NCI-H1694 (cell line): ENCODE measurements around the gene B4GALT1.

Experiments
- DNase-seq: peaks from one replicate; lab custom pipeline; 2025; lab: John Stamatoyannopoulos, UW

The B4GALT1 gene

GRCh38 chr9:33139421-33140228, 27.5 kb downstream of the B4GALT1 start:
- no peak for DNase-seq

- DNase-seq, result no peak
These were observed 28.4 kb downstream of the B4GALT1 start for GRCh38 chr9:33138768-33139167.

GRCh38 chr9:33137781-33138264, 29.3 kb downstream of the B4GALT1 start:
- no peak for DNase-seq

GRCh38 chr9:33136721-33137670, 30.1 kb downstream of the B4GALT1 start:
- DNase-seq, result no peak

GRCh38 chr9:33135470-33135958, 31.6 kb downstream of the B4GALT1 start:
- no peak for DNase-seq

GRCh38 chr9:33135031-33135461, 32.1 kb downstream of the B4GALT1 start:
- no peak for DNase-seq

GRCh38 chr9:33133186-33133585, 34.0 kb downstream of the B4GALT1 start:
- DNase-seq, result no peak

- DNase-seq, result no peak
These were observed 35.1 kb downstream of the B4GALT1 start for GRCh38 chr9:33131790-33132772.

- DNase-seq, result no peak
These were observed 36.0 kb downstream of the B4GALT1 start for GRCh38 chr9:33130961-33131789.

GRCh38 chr9:33129886-33130881, 37.0 kb downstream of the B4GALT1 start:
- no peak for DNase-seq

- DNase-seq, result no peak
These were observed 37.8 kb downstream of the B4GALT1 start for GRCh38 chr9:33129251-33129885.

- no peak for DNase-seq
These were observed 38.6 kb downstream of the B4GALT1 start for GRCh38 chr9:33128570-33128969.

GRCh38 chr9:33127881-33128280, 39.3 kb downstream of the B4GALT1 start:
- DNase-seq, result no peak

GRCh38 chr9:33125871-33126823, 41.0 kb downstream of the B4GALT1 start:
- no peak for DNase-seq

- DNase-seq, result no peak
These were observed 41.7 kb downstream of the B4GALT1 start for GRCh38 chr9:33125461-33125860.

- no peak for DNase-seq
These were observed 42.3 kb downstream of the B4GALT1 start for GRCh38 chr9:33124751-33125381.

- DNase-seq, result no peak
These were observed 43.1 kb downstream of the B4GALT1 start for GRCh38 chr9:33124046-33124445.
